Middle frontal gyrus (tissue), 1 donor: ENCODE results near the gene ARHGAP26.

Experiments used
- DNase-seq: peaks from one replicate; pipeline ENCODE4 v3.0.0-alpha.2; 2015; ENCODE audit warnings: low spot score; ENCODE audit errors: extremely low spot score

Gene ARHGAP26, protein sequence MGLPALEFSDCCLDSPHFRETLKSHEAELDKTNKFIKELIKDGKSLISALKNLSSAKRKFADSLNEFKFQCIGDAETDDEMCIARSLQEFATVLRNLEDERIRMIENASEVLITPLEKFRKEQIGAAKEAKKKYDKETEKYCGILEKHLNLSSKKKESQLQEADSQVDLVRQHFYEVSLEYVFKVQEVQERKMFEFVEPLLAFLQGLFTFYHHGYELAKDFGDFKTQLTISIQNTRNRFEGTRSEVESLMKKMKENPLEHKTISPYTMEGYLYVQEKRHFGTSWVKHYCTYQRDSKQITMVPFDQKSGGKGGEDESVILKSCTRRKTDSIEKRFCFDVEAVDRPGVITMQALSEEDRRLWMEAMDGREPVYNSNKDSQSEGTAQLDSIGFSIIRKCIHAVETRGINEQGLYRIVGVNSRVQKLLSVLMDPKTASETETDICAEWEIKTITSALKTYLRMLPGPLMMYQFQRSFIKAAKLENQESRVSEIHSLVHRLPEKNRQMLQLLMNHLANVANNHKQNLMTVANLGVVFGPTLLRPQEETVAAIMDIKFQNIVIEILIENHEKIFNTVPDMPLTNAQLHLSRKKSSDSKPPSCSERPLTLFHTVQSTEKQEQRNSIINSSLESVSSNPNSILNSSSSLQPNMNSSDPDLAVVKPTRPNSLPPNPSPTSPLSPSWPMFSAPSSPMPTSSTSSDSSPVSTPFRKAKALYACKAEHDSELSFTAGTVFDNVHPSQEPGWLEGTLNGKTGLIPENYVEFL

DNA sequence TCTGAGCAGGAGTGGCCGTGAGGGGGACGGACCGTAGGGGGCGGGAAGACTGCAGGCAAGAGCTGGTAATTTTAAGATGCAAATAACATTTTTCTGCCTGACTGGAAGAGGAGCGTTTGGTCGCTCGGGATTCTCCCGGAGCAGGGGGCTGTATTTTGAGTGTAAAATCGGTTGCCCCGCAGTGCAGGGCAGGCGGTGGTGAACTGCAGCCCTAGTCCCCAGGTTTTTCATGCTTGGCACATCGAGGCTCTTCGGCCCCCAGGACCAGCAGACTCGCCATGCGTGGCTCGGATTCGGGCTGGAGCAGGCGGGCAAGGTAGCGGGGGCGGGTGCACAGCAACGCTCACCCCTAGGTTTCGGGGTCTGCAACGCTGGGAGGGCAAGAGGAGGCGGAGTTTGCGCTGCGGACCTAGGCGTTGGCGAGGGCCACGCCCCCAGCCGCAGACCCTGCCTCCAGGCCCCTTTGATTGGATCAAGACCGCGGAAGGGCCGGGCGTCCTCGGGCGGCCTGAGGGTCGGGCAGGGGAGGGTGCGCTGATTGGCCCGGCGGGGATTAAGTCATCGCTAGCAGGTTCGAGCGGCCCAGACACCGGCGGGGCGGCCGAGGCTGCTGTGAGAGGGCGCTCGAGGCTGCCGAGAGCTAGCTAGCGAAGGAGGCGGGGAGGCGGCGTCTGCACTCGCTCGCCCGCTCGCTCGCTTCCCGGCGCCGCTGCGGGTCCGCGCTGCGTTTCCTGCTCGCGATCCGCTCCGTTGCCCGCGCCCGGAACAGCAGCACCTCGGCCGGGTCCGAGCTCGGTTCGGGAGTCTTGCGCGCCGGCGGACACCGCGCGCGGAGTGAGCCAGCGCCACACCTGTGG, at the start of gene ARHGAP26:
Gene ARHGAP26, plus strand, starts transcription at position 585 of the 857 bp plus-strand sequence. CDS start 385 bp downstream, outside the sequence.
- DNase-seq: peak; percentile 96

DNA sequence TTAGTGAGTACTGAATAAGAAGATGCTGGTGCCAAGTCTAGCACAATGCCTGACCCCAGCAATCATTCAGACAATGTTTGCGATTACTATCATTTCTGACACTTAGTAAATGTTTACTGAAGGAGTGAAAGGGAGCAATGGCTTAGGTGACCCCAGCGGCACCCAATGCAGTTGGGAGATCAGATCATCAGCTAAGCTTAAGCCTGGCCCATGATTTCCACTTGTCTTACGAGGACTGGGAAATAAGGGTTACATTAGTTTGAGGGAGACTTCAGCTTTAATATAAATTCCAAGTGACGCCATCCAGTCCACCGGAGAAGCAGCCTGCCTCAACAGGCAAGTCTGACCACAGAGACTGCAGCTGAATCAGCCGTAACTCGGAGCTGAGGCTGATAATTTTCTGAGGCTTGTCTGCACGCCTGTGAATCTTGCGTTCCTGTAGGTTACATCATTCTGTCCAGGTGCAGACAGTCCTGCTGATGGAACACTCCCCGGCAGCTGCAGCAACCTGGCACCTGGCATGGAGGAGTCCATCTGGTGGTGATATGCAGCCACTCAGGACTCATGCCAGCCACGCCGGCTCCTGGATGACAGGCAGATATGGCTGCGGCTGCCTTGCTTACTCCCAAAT, 49.4 kb upstream of the ARHGAP26 start:
- DNase-seq: no peak

DNA sequence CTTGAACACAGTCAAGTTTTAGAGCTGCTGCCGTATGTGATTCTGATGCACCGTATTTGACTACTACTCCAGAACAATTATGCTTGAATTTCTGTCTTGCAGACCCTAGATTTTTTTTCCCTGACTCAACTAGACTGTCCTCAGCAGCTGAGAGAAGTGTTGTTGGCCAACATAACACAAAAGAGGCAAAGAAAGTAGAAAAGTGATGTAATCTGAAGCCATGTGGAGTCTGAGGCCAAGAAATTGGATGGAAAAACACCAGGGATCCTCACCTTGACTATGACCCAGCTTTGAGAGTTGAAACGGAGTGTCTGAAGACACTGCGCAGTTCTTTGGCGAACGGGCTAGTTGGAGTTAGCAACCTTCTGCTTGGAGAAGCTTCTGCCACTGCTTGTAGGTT, 48.0 kb upstream of the ARHGAP26 start:
- DNase-seq: no peak

DNA sequence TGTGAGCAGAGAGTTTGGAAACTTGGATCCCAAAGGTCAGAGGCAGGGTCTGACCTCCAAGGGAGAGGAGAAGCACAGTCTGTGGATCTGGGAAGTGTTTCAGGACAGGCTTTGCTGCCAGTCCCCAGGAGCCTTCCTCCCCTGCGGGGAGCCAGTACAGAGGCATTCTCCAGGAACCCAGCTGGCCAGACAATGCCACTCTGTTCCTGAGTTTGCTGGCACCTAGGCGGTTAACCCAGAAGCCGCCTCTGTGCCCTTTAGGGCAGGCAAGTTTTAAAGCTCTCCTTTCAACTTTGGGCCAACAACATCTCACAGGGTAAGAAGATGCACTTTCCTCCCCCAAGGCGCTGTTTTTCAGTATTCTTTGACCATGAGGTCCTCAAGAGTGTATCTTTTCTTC, 47.3 kb upstream of the ARHGAP26 start:
- DNase-seq: no peak

DNA sequence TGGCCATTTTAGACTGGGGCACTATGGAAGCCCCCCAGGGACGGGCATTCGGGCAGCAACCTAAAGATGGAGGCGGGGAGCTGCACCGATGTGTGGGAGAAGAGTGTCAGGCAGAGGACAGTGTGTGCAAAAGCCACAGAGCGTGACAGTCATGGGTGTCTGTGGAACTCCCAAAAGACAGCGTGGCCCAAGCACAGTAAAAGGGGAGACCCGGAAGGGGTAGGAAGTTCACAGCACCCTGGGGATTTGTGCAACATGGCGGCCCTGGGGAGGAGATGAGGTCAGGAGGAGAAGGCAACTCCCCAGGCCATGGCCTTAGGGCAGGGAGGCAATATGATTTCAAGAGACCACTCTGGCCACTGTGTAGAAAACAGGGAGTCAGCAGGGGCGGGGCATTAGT, 45.4 kb upstream of the ARHGAP26 start:
- no peak for DNase-seq

DNA sequence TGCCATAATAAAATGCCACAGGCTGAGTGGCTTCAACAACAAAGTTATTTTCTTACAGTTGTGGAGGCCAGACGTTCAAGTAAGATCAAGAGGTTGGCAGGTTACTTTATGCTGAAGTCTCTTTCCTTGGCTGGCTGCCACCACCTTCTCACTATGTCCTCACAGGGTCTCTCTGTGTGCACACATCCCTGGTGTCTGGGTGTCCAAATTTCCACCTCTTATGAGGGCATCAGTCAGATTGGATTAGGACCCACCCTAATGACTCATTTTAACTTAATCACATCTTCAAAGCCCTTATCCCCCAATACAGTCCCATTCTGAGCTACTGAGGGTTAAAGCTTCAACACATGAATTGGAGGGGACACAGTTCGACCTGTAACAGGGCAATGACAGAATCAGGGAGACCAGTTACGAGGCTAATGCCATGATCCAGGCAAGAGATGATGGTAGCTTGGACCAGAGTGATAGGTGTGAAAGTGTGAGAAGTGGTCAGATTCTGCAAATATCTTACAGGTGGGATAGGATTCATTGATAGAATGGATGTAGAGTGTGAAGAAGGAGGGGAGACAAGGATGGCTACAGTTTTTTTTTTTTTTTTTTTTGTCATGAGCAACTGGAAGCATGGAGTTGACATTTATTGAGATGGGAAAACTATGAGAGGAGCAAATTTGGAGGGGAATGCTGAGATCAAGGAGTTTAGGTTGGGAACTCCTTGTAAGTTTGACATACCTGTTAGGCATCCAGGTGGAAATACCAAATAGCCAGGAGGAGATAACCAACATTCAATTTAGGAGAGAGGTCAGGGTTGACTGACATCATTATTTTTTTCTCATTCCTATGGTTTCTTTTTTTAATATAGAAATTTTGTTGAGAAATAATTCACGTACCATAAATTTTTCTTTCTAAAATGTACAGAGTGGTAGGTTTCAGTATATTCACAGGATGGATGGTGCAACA, 44.7 kb upstream of the ARHGAP26 start:
- DNase-seq: no peak

DNA sequence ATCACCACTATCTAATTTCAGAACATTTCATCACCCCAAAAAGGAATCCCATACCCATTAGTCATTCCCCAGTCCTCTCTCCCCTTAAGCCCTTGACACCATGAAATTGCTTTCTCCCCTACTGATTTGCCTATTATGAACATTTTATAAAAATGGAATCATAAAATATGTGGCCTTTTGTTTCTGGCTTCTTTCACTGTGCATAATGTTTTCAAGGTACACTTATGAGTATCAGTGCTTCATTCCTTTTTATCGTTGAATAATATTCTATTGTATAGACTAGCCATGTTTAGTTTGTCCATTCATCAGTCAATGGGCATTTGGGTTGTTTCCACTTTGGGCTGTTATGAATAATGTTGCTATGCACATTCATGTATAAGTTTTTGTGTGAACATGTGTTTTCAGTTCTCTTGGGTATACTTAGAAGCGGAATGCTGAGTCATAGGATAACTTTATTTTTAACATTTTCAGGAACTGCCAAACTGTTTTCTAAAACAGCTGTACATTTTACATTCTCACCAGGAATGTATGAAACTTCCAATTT, 43.9 kb upstream of the ARHGAP26 start:
- no peak for DNase-seq

DNA sequence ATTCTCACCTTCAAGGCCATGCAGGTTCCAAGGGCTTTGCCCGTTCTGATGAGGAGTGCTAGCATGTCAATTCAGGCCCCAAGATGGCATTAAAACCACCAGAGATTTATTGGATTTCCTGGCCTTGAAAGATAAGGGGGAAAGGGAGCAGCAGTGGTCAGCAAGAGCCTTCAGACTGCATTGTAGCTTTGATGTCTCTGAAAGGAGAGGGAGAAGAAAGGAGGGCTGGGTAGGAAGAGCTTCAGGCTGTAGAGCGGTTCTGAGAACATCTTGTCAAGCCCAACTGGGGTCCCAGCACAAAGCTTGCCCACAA, 42.5 kb upstream of the ARHGAP26 start:
- no peak for DNase-seq

DNA sequence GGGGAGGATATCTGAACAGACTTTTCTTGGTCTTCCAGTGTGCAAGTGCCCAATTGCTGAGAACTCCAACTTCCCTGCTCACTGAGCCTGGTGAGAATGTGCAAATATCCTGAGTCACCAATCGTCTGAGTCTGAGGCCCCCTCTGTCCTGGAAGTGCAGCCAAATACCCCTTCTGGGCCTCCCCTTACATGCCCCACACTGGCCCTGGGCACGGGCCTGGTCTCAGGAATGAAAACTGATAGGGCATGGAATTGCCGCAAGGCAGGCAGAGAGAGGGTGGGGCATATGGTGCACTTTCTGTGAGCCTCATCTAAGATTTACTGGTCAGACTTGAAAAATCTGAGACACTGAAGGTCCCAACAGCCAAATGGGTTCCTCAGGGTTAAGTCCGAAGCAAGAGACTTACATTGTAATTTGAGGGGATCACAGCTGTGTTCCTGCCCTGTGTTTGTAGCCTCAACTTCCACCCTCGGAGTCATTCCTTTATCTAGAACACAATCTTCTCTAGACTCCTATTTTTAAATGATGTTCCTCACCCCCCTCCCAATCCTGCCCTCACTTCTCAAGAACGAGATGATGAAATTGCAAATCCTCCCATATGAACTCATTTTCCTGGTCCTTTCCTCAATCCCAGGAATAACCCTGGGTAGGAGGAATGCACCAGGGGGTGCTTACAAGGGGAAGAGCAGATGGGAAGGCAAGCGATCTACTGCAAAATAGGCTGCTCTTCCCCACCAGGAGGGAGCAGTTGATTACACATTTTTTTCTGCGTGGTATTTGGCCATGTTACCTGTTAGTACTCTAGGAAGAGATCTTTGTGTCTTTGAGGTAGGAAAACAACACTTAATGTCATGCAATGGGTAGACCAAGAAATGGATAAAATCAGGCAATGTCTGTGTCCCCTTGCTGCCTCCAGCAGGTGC, 34.6 kb upstream of the ARHGAP26 start:
- DNase-seq: no peak

DNA sequence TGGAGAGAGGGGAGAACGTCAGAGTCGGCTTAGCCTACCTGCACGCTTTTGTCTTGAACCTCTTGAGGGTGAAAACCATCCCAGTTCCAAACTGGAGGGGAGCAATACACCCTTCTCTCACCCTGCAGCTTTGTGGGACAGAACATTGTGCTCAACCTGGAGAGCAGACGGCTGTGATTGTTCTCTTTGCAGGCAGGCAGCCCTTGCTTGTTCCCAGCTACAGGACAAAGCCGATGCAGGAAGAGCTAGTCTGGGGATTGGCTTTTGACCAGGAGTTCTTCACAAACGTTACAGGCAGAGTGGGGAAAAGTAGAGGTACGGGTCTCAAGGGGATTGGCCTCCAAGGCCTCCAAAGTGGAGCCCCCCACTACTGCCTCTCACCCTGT, 33.9 kb upstream of the ARHGAP26 start:
- no peak for DNase-seq

DNA sequence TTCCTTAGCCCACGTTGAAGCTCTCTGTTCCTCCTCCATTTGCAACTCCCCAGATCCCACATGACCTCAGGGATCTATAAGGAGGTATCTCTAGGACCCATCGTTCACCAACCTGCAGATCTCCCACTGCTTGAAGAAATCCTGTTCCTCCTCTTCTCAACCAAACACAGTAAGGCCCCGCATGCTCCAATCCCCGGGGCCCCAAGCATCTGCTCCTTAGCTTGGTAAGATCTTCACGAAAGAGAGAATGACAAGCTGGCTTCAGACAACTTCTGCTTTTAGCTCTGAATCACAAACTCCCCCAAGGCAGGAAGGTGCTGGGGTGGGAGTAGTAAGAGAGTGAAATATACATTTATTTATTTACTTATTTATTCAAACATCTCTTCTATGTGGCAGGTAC, 33.0 kb upstream of the ARHGAP26 start:
- DNase-seq: no peak

DNA sequence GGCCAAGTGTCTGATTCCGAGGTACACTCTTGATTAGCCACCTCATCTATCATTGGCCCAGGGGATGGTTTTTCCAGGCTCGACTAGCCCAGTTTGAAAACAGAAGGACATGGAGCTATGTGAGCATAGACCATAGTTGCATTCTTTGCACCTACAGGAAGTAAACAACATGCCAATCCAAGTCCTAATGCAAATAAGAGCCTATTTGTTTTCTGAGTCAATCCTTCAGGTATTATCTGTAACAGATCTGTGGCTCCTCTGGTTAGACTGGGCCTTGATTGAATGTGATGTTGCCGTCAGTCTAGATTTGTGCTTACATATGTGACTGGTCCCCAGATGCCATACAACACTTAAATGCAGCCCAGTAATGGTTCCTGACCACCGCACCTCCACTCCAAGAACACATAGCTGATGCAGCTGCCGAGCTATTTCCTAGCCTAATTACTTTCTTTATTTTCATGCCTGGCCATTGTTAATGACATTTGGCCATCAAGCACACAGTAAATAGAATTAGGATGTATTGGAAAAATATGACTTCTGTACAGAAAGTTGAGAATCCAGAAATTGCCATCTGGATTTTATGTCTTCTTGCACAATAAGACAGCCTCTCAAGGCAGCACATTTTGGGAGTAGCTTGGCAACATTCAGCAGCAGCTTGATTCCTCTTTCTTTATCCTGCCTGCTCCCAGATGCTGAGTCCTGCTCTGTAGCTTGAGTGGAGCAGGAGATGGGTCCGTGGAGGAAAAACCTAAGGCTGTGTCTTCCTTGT, 29.5 kb upstream of the ARHGAP26 start:
- no peak for DNase-seq

DNA sequence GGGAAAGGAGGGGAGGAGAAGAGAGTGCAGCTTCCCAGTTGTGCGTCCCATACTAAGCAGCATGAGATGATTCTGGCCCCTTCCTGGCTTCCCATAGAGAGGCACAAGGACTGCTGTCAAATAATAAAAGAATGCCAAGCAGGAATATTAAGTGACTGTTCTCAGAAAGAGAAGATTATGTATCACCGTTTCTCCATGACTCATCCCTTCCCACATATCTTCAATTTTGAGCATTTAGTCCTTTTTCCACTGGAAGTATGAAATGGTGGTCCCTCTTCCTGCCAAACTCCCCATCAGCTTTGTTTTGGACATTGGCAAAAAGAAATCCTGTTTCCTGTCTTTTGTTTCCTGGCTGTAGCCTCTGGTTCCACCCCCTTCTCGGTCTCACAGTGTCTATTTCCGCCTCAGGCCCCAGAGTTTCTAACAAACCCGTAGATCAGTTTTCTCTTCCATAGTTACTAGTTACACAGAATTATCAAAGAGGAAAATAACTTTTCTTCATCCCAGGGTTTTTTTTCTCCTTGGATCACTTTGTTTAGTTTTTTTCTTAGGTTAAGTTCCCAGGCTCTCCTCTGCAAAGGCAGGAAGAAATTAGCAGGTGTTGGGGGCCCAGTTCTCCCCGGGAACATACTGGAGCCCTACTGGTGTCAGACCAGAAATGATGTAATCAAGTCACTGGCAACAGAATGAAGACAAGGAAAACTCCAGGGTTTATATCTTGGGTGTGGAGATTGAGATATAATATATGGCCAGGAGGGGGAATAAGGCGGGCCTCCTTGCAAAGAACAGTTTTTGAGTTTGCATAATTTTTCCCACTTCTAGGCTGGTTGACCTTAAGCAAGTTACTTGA, 26.4 kb upstream of the ARHGAP26 start:
- no peak for DNase-seq

DNA sequence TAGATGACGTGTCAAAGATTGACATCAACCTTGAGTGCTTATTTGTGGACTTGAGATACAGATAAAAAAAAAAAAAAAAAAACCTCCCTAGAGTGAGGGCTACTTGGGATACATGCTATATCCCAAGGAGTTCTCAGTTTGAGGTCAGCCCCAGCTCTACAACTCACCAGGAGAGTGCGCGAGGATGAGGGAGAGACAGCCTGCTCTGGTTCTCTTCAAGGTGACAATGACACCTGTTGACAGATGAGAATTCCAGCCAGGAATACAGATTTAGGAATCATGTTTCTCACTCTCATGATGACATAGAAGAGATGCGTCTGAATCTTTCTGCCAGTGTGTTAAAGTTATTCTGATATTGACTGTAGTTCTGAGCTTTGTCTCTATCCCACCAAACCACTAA, 24.9 kb upstream of the ARHGAP26 start:
- DNase-seq: no peak

DNA sequence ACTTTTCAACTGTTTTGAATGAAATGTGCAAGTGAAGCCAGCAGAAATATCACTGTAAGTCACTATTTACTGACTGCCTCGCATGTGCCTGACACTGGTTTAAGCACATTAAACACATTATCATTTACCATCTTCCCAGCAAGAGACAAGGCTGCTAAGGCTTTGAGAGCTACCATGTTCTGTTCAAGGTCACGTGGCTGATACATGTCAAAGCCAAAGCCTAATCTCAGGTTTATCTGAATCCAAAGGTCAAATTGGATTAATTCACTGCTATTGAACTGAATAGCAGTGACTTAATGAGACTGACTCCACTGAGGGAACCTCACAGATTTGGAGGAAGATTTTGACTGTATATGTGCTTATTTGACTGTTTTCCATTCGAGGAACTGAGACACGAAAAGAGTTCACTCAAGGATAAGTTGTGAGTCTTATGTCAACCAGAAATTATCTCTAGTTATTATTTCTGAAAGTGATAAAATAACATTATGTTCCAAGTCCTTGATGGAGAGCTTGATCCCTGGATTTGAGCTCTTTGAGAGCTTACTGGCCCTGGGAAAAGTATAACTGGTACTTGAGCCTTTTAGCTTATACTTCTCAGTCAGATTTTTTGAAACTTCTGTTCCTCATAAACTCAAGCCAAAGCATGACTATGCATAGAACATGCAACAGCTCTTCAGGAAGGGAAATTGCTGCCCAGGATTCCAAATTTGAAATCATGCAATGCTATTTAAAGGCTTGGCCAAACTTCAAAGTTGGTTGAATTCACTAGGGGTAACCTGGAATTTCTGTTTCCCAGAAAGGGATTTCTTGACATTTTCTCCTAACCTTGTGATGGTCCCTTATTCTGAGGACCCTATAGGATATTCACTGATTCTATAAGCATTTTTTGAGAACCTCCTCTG, 23.4 kb upstream of the ARHGAP26 start:
- DNase-seq: no peak

DNA sequence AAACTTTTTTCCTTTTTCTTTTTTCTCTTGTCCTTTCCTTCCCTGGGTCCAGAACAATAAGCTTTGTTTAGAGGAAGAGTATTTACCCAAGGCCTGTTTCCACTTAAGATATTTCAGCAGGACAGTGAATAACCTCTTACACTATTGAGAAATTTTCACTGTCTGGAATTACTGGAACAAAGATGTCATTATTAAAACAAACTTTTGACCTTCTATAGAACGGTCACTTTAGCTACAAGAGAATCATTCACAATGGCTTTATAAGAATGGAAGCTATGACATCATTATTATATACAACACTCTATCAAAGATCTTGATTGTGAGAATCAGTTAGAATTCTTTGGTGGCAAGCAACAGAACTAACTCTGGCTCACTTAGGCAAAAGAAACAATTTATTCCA, 22.0 kb upstream of the ARHGAP26 start:
- no peak for DNase-seq
